GM20431 (cell line): ENCODE data around the gene MALRD1.

Source experiments
- in situ Hi-C: fragments of 300-500 bp; cut with MseI, MboI; formaldehyde crosslinking; loops from one replicate; pipeline ENCODE4 v1.15.0; 2020; ENCODE audit warnings: low sequenced_read_pairs; ENCODE audit not compliant: unreplicated experiment

The MALRD1 gene

GRCh38 chr10:19098803-19099202 is 50.2 kb downstream of the MALRD1 start:
- in situ Hi-C loops, result no loop called here

GRCh38 chr10:19107406-19107805 is 58.8 kb downstream of the MALRD1 start:
- in situ Hi-C loops, result no loop called here

GRCh38 chr10:19111501-19112267 is 63.1 kb downstream of the MALRD1 start:
- in situ Hi-C loops, result no loop called here

GRCh38 chr10:19117438-19117837 is 68.8 kb downstream of the MALRD1 start:
- in situ Hi-C loops, result no loop called here

- in situ Hi-C loops, result no loop called here
Observed at GRCh38 chr10:19119191-19119590, 70.6 kb downstream of the MALRD1 start.

- in situ Hi-C loops, result no loop called here
Observed at GRCh38 chr10:19120381-19120908, 71.8 kb downstream of the MALRD1 start.

- in situ Hi-C loops, result no loop called here
Observed at GRCh38 chr10:19133992-19134391, 85.4 kb downstream of the MALRD1 start.

GRCh38 chr10:19142967-19143366 is 94.4 kb downstream of the MALRD1 start:
- in situ Hi-C loops, result no loop called here

GRCh38 chr10:19144206-19144605 is 95.6 kb downstream of the MALRD1 start:
- in situ Hi-C loops, result no loop called here

GRCh38 chr10:19154375-19154774 is 105.8 kb downstream of the MALRD1 start:
- in situ Hi-C loops, result no loop called here

- in situ Hi-C loops, result no loop called here
Observed at GRCh38 chr10:19158358-19158757, 109.8 kb downstream of the MALRD1 start.

GRCh38 chr10:19158870-19159269 is 110.3 kb downstream of the MALRD1 start:
- in situ Hi-C loops, result no loop called here

- in situ Hi-C loops, result no loop called here
Observed at GRCh38 chr10:19164461-19164860, 115.9 kb downstream of the MALRD1 start.

GRCh38 chr10:19168584-19168983 is 120.0 kb downstream of the MALRD1 start:
- in situ Hi-C loops, result no loop called here

GRCh38 chr10:19169041-19169440 is 120.4 kb downstream of the MALRD1 start:
- in situ Hi-C loops, result no loop called here

- in situ Hi-C loops, result no loop called here
Observed at GRCh38 chr10:19169684-19170083, 121.1 kb downstream of the MALRD1 start.

- in situ Hi-C loops, result no loop called here
Observed at GRCh38 chr10:19178675-19179074, 130.1 kb downstream of the MALRD1 start.

GRCh38 chr10:19184891-19185290 is 136.3 kb downstream of the MALRD1 start:
- in situ Hi-C loops, result no loop called here

GRCh38 chr10:19194866-19195265 is 146.3 kb downstream of the MALRD1 start:
- in situ Hi-C loops, result no loop called here

- in situ Hi-C loops, result no loop called here
Observed at GRCh38 chr10:19195698-19196097, 147.1 kb downstream of the MALRD1 start.

- in situ Hi-C loops, result no loop called here
Observed at GRCh38 chr10:19200211-19200610, 151.6 kb downstream of the MALRD1 start.
